K562 (cell line): ENCODE measurements around the gene PITRM1.
"Not testable (repeated sequence)": the region's sequence is repeated elsewhere in the genome, so short reads cannot be mapped to it uniquely, and the experiment has no call there.

Source experiments
- CAMTA2 ChIP-seq: fragments of 250-450 bp; sonication (Bioruptor Pico); conservative IDR thresholded peaks from 2 replicates; pipeline ENCODE4 v1.5.1; 2022
- CBX8 ChIP-seq: fragments of 200-600 bp; sonication (generic); IDR thresholded peaks from 2 replicates; pipeline ENCODE4 v1.6.1; 2012; ENCODE audit warnings: borderline replicate concordance, mixed run types, low read depth, mild to moderate bottlenecking, moderate library complexity, mixed read lengths, low read length, control low read depth, inconsistent platforms; ENCODE audit not compliant: poor library complexity, severe bottlenecking; ENCODE audit errors: extremely low read depth
- MBD1 ChIP-seq: fragments of 250-450 bp; sonication (Bioruptor Pico); IDR thresholded peaks from 2 replicates; pipeline ENCODE4 v1.8.0; 2022; ENCODE audit warnings: inconsistent platforms
- MTA3 ChIP-seq: fragments of 450-650 bp; formaldehyde crosslinking; IDR thresholded peaks from 2 replicates; pipeline ENCODE4 v1.6.1; 2017; ENCODE audit warnings: mild to moderate bottlenecking, borderline replicate concordance
- POLR2A ChIP-seq: fragments of 450-650 bp; conservative IDR thresholded peaks from 2 replicates; pipeline ENCODE4 v1.6.1; 2016
- TAF7 ChIP-seq: fragments of 450-650 bp; IDR thresholded peaks from 2 replicates; pipeline ENCODE4 v1.6.1; 2016; ENCODE audit warnings: missing genetic modification characterization, missing compliant biosample characterization
- TCF3 ChIP-seq: sonication (generic); formaldehyde crosslinking; IDR thresholded peaks from 2 replicates; pipeline ENCODE4 v1.4.0; 2020; ENCODE audit warnings: mild to moderate bottlenecking, missing genetic modification reagents
- TCF7 ChIP-seq: sonication (generic); IDR thresholded peaks from 2 replicates; pipeline ENCODE4 v1.6.1; 2016; ENCODE audit warnings: antibody characterized with exemption, borderline replicate concordance
- ZNF583 ChIP-seq: fragments of 250-450 bp; sonication (Bioruptor Pico); IDR thresholded peaks from 2 replicates; pipeline ENCODE4 v1.4.0; 2020
- ZNF75A ChIP-seq: fragments of 450-650 bp; formaldehyde crosslinking; IDR thresholded peaks from 2 replicates; pipeline ENCODE4 v1.4.0; 2020; ENCODE audit warnings: mild to moderate bottlenecking
- TF ChIP-seq, protein P1 (sequence below), 2 experiments: fragments of 450-650 bp; formaldehyde crosslinking in 1 of 2; IDR thresholded peaks; 2 replicates each; pipeline versions ENCODE4 v1.4.0 to v1.6.1; 2014 to 2020; ENCODE audit warnings: mild to moderate bottlenecking in 2 of 2, borderline replicate concordance in 1 of 2, low read depth in 1 of 2
- TF ChIP-seq, protein P2 (sequence below), 3 experiments: IDR thresholded peaks in 2 of 3; conservative IDR thresholded peaks in 1 of 3; 2 replicates each; pipeline ENCODE4 v1.5.1; 2011 to 2012; ENCODE audit warnings: low read length in 3 of 3, mild to moderate bottlenecking in 3 of 3, control low read depth in 2 of 3, improper control_type of control experiment in 1 of 3, inconsistent platforms in 1 of 3, low read depth in 1 of 3, mixed read lengths in 1 of 3, moderate library complexity in 1 of 3; ENCODE audit not compliant: insufficient read depth in 2 of 3
- TF ChIP-seq, protein P3 (sequence below): sonication (generic); formaldehyde crosslinking; IDR thresholded peaks from 2 replicates; pipeline ENCODE4 v1.9.0; 2022; ENCODE audit warnings: mild to moderate bottlenecking, missing genetic modification reagents

DNA sequence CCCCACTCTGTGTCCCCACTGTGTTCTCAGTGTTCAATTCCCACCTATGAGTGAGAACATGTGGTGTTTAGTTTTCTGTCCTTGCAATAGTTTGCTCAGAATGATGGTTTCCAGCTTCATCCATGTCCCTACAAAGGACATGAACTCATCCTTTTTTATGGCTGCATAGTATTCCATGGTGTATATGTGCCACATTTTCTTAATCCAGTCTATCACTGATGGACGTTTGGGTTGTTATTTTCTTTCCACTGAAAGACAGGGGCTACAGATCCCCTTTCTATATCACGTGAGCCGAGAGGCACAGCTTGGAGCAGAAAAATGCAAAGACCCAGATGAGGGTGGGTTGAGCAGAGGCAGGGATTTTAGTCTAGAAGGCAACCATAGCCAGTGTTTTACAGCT lies 14.6 kb upstream of the PITRM1 start:
- TF ChIP-seq, protein P1, sequence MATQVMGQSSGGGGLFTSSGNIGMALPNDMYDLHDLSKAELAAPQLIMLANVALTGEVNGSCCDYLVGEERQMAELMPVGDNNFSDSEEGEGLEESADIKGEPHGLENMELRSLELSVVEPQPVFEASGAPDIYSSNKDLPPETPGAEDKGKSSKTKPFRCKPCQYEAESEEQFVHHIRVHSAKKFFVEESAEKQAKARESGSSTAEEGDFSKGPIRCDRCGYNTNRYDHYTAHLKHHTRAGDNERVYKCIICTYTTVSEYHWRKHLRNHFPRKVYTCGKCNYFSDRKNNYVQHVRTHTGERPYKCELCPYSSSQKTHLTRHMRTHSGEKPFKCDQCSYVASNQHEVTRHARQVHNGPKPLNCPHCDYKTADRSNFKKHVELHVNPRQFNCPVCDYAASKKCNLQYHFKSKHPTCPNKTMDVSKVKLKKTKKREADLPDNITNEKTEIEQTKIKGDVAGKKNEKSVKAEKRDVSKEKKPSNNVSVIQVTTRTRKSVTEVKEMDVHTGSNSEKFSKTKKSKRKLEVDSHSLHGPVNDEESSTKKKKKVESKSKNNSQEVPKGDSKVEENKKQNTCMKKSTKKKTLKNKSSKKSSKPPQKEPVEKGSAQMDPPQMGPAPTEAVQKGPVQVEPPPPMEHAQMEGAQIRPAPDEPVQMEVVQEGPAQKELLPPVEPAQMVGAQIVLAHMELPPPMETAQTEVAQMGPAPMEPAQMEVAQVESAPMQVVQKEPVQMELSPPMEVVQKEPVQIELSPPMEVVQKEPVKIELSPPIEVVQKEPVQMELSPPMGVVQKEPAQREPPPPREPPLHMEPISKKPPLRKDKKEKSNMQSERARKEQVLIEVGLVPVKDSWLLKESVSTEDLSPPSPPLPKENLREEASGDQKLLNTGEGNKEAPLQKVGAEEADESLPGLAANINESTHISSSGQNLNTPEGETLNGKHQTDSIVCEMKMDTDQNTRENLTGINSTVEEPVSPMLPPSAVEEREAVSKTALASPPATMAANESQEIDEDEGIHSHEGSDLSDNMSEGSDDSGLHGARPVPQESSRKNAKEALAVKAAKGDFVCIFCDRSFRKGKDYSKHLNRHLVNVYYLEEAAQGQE (IDR thresholded peaks at IDR 0.05; ENCODE audit: borderline replicate concordance), result not testable (repeated sequence)
- TF ChIP-seq, protein P1 (CRISPR knock-in tag; IDR thresholded peaks at IDR 0.05; ENCODE audit: low read depth), result not testable (repeated sequence)
- TF ChIP-seq, protein P2, sequence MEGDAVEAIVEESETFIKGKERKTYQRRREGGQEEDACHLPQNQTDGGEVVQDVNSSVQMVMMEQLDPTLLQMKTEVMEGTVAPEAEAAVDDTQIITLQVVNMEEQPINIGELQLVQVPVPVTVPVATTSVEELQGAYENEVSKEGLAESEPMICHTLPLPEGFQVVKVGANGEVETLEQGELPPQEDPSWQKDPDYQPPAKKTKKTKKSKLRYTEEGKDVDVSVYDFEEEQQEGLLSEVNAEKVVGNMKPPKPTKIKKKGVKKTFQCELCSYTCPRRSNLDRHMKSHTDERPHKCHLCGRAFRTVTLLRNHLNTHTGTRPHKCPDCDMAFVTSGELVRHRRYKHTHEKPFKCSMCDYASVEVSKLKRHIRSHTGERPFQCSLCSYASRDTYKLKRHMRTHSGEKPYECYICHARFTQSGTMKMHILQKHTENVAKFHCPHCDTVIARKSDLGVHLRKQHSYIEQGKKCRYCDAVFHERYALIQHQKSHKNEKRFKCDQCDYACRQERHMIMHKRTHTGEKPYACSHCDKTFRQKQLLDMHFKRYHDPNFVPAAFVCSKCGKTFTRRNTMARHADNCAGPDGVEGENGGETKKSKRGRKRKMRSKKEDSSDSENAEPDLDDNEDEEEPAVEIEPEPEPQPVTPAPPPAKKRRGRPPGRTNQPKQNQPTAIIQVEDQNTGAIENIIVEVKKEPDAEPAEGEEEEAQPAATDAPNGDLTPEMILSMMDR (IDR thresholded peaks at IDR 0.05 in 2 of 3, conservative IDR thresholded peaks at IDR 0.05 in 1 of 3; ENCODE audit: insufficient read depth in 2 of 3, low read depth in 1 of 3, low read length in 3 of 3), result not testable (repeated sequence)
- TF ChIP-seq POLR2A; ZNF75A; ZNF583 (CRISPR knock-in tag); TAF7 (tag); TCF3; CAMTA2 (CRISPR knock-in tag); TCF7; MTA3; CBX8; MBD1: not testable (repeated sequence)
- TF ChIP-seq, protein P3, sequence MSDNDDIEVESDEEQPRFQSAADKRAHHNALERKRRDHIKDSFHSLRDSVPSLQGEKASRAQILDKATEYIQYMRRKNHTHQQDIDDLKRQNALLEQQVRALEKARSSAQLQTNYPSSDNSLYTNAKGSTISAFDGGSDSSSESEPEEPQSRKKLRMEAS (CRISPR knock-in tag), result not testable (repeated sequence)
